Parathyroid adenoma (tissue), 2 donors: ENCODE data around the gene PBX2.

ENCODE experiments used
- H2AFZ ChIP-seq: fragments of 300-600 bp; sonication (generic); one replicate; pipeline ENCODE4 v1.7.0; 2017; ENCODE audit warnings: antibody characterized with exemption, mild to moderate bottlenecking
- H3K27ac ChIP-seq: fragments of 300-600 bp; sonication (generic); one replicate; pipeline ENCODE4 v1.7.0; 2017
- H3K27me3 ChIP-seq: fragments of 300-600 bp; sonication (generic); one replicate; pipeline ENCODE4 v1.7.0; 2017; ENCODE audit warnings: low read length; ENCODE audit not compliant: control insufficient read depth, insufficient read depth
- H3K36me3 ChIP-seq: fragments of 300-600 bp; sonication (generic); one replicate; pipeline ENCODE4 v1.7.0; 2017; ENCODE audit warnings: low read length; ENCODE audit not compliant: control insufficient read depth, insufficient read depth
- H3K4me1 ChIP-seq: fragments of 300-600 bp; sonication (generic); one replicate; pipeline ENCODE4 v1.7.0; 2017; ENCODE audit warnings: control low read depth
- H3K4me2 ChIP-seq: fragments of 300-600 bp; sonication (generic); one replicate; pipeline ENCODE4 v1.7.0; 2017; ENCODE audit warnings: low read length
- H3K4me3 ChIP-seq: fragments of 300-600 bp; sonication (generic); one replicate; pipeline ENCODE4 v1.7.0; 2017; ENCODE audit warnings: low read depth, low read length
- H3K79me2 ChIP-seq: fragments of 300-600 bp; sonication (generic); one replicate; pipeline ENCODE4 v1.7.0; 2017; ENCODE audit warnings: control low read depth
- H3K9ac ChIP-seq: fragments of 300-600 bp; sonication (generic); one replicate; pipeline ENCODE4 v1.7.0; 2017; ENCODE audit warnings: mild to moderate bottlenecking
- H3K9me3 ChIP-seq: fragments of 300-600 bp; sonication (generic); one replicate; pipeline ENCODE4 v1.7.0; 2017; ENCODE audit warnings: low read length; ENCODE audit not compliant: control insufficient read depth
- TF ChIP-seq, protein P1 (sequence below): fragments of 300-600 bp; sonication (generic); IDR thresholded peaks from one replicate; pipeline ENCODE4 v1.7.0; 2017; ENCODE audit warnings: antibody characterized with exemption, mild to moderate bottlenecking
- donor health status: primary hyperparathyroidism.

Gene PBX2

DNA sequence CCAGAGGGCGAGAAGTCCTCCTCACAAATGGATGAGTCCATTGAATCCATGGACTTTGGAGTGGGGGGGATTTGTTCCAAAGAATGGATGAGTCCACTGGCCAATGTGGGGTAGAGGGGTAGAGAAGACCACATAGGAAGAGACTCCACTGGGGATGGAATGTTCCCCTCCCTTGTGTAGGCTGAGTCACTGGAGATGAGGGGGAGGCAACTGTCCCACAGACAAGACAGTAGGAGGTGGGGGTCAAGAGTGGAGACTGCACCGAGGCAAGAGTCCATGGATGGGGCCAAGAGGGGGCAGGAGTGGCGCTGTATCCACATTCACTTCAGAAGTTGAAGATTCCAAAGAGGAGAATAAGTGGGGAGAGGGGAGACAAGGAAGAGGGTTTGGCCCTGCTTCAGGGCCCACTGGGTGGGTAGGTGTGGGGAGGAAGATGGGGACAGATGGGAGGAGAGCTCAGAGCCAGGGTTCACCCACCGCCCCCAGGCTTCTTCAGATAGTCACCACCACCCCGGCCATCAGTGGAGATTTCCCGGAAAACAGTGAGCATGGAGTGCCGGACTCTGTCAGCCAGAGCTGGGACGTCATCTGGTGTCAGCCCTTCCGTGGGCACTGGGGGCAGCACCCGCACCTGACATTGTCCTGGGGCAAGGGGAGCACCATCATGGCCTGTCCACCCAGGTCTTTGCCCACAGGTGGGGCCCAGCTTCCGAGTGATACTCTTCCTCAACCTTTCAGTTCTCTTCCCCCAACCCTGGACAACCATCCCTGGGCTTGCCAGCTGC is 21.0 kb downstream of the PBX2 start:
- H3K9ac ChIP-seq: no peak overlapping the region
- H3K36me3 ChIP-seq: no peaks in the 10 kb centered on the region
- TF ChIP-seq, protein P1, sequence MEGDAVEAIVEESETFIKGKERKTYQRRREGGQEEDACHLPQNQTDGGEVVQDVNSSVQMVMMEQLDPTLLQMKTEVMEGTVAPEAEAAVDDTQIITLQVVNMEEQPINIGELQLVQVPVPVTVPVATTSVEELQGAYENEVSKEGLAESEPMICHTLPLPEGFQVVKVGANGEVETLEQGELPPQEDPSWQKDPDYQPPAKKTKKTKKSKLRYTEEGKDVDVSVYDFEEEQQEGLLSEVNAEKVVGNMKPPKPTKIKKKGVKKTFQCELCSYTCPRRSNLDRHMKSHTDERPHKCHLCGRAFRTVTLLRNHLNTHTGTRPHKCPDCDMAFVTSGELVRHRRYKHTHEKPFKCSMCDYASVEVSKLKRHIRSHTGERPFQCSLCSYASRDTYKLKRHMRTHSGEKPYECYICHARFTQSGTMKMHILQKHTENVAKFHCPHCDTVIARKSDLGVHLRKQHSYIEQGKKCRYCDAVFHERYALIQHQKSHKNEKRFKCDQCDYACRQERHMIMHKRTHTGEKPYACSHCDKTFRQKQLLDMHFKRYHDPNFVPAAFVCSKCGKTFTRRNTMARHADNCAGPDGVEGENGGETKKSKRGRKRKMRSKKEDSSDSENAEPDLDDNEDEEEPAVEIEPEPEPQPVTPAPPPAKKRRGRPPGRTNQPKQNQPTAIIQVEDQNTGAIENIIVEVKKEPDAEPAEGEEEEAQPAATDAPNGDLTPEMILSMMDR: peak; percentile 11
- no peaks in the 10 kb centered on the region for H3K27me3 ChIP-seq
- no peak overlapping the region for H3K4me3 ChIP-seq
- H3K9me3 ChIP-seq: no peaks in the 10 kb centered on the region
- H3K4me1 ChIP-seq: no peaks in the 10 kb centered on the region
- H3K4me2 ChIP-seq: no peak overlapping the region
- no peaks in the 10 kb centered on the region for H3K79me2 ChIP-seq
- no peak overlapping the region for H2AFZ ChIP-seq
- no peak overlapping the region for H3K27ac ChIP-seq

DNA sequence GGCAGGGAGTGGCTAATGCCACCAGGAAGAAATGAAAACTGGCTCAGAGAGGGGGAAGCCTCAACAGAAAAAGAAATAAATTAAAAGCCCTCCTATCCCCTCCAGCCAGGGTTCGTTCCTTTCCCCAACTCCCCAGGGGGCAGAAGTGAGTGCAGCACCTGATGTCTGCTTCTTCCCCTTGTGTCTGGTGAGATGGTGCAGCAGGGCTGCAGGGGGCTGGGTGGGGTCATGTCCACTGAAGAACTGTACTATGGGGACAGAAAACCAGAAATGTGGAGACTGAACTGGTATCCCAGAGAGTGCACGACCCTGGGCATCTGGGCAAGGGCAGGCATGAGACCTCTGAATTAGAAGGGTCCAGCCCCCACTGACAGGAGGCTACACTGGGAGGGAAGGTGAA is 21.7 kb downstream of the PBX2 start:
- no peaks in the 10 kb centered on the region for H3K79me2 ChIP-seq
- no peak overlapping the region for H2AFZ ChIP-seq
- no peaks in the 10 kb centered on the region for H3K9me3 ChIP-seq
- H3K9ac ChIP-seq: no peak overlapping the region
- no peaks in the 10 kb centered on the region for H3K27me3 ChIP-seq
- H3K36me3 ChIP-seq: no peaks in the 10 kb centered on the region
- H3K4me3 ChIP-seq: no peak overlapping the region
- no peak overlapping the region for H3K27ac ChIP-seq
- no peaks in the 10 kb centered on the region for H3K4me1 ChIP-seq
- TF ChIP-seq, protein P1: no peak
- no peak overlapping the region for H3K4me2 ChIP-seq

DNA sequence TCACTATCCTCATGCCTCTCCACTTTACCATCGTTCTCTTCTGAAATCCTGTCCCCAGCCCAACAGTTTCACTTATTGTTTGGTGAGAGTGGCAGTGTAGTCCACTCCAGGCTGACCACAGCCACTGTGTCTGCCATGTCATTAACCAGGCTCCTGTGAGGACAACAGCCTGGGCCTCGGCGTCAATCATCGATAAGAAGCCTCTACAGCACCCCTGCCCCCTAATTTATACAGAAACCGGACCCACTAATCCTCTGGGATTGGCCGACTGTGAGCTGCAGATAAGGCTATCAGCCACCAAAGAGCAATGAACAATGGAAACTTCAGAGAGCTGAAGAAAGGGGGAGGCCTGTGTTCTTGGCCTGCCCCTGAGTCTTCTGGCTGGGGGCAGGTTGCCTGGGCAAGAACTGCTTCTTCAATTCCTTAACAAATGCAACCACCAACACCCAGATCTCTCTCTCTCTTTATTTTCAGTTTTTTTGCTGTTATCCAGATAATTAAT is 22.2 kb downstream of the PBX2 start:
- H3K9me3 ChIP-seq: no peaks in the 10 kb centered on the region
- no peak overlapping the region for H3K27ac ChIP-seq
- TF ChIP-seq, protein P1: no peak
- H3K4me3 ChIP-seq: no peak overlapping the region
- no peak overlapping the region for H3K4me2 ChIP-seq
- no peaks in the 10 kb centered on the region for H3K79me2 ChIP-seq
- H2AFZ ChIP-seq: no peak overlapping the region
- H3K27me3 ChIP-seq: no peaks in the 10 kb centered on the region
- H3K9ac ChIP-seq: no peak overlapping the region
- no peaks in the 10 kb centered on the region for H3K4me1 ChIP-seq
- H3K36me3 ChIP-seq: no peaks in the 10 kb centered on the region

DNA sequence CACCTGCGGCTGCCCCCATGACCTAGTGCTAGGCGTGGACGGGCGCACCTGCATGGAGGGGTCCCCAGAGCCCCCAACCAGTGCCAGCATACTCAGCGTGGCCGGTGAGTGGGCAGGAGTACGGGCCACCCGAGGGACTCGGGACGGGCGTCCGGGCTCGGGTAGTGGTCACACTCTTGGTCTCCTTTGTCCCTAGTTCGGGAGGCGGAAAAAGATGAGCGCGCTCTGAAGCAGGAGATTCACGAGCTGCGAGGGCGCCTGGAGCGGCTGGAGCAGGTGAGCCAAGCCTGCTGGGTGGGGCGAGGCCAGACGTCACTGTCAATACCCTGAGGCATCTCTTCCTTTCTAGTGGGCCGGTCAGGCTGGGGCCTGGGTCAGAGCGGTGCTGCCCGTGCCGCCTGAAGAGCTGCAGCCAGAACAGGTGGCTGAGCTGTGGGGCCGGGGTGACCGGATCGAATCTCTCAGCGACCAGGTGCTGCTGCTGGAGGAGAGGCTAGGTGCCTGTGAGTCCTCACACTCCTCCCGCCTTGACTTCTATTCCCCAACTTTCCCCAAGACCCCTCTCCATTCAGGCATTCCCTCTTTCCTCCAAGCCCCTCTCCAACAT is 22.7 kb downstream of the PBX2 start:
- no peaks in the 10 kb centered on the region for H3K9me3 ChIP-seq
- TF ChIP-seq, protein P1: no peak
- no peak overlapping the region for H2AFZ ChIP-seq
- H3K27me3 ChIP-seq: no peaks in the 10 kb centered on the region
- H3K4me1 ChIP-seq: no peaks in the 10 kb centered on the region
- H3K36me3 ChIP-seq: no peaks in the 10 kb centered on the region
- no peaks in the 10 kb centered on the region for H3K79me2 ChIP-seq
- no peak overlapping the region for H3K27ac ChIP-seq
- H3K4me2 ChIP-seq: no peak overlapping the region
- H3K4me3 ChIP-seq: no peak overlapping the region
- no peak overlapping the region for H3K9ac ChIP-seq
